HTR-8/SVneo (cell line): ENCODE results near the gene ALDH1L1.

Experiments
- DNase-seq: peaks from one replicate; pipeline ENCODE4 v3.0.0; 2011; ENCODE audit warnings: low spot score, mixed read lengths; ENCODE audit not compliant: insufficient read length
- FAIRE-seq: peaks from 2 replicates; lab custom pipeline; 2011; peaks lifted over from hg19 to GRCh38; lab: Jason Lieb, UNC

The ALDH1L1 gene

GRCh38 chr3:126064627-126065258 is 115.6 kb downstream of the ALDH1L1 start:
- DNase-seq (no peak), FAIRE-seq (no peak)

- no peak for FAIRE-seq
Measured at GRCh38 chr3:126063358-126063965, 116.9 kb downstream of the ALDH1L1 start.

GRCh38 chr3:126061301-126062032 is 118.9 kb downstream of the ALDH1L1 start:
- FAIRE-seq (no peak), DNase-seq (no peak)

More at GRCh38 chr3:126063358-126063965, 116.9 kb downstream of the ALDH1L1 start:
- DNase-seq: no peak

- FAIRE-seq (no peak), DNase-seq (no peak)
Measured at GRCh38 chr3:126060613-126061145, 119.7 kb downstream of the ALDH1L1 start.

GRCh38 chr3:126058666-126059065 is 121.7 kb downstream of the ALDH1L1 start:
- DNase-seq (no peak), FAIRE-seq (no peak)

- DNase-seq (no peak), FAIRE-seq (no peak)
Measured at GRCh38 chr3:126057936-126058335, 122.5 kb downstream of the ALDH1L1 start.

GRCh38 chr3:126057501-126057819 is 122.9 kb downstream of the ALDH1L1 start:
- FAIRE-seq (no peak), DNase-seq (no peak)

GRCh38 chr3:126056681-126057500 is 123.5 kb downstream of the ALDH1L1 start:
- peak; percentile 24 for DNase-seq

GRCh38 chr3:126056088-126056487 is 124.3 kb downstream of the ALDH1L1 start:
- FAIRE-seq (no peak), DNase-seq (no peak)

More at GRCh38 chr3:126056681-126057500, 123.5 kb downstream of the ALDH1L1 start:
- no peak for FAIRE-seq

GRCh38 chr3:126054870-126055269 is 125.5 kb downstream of the ALDH1L1 start:
- FAIRE-seq: no peak
- DNase-seq: no peak

GRCh38 chr3:126053949-126054569 is 126.3 kb downstream of the ALDH1L1 start:
- no peak for FAIRE-seq
- no peak for DNase-seq
